B cell (primary cell): ENCODE measurements around the gene WDFY2.

ENCODE experiments used
- EZH2 ChIP-seq: IDR thresholded peaks from 2 replicates; pipeline ENCODE4 v1.6.1; 2012; ENCODE audit warnings: borderline replicate concordance, low read depth, mild to moderate bottlenecking, moderate library complexity, low read length; ENCODE audit not compliant: insufficient read depth, poor library complexity, severe bottlenecking
- TF ChIP-seq, protein P1 (sequence below): fragments of 200-600 bp; IDR thresholded peaks from one replicate; pipeline ENCODE4 v1.8.0; 2022; ENCODE audit warnings: antibody characterized with exemption, mild to moderate bottlenecking

DNA sequence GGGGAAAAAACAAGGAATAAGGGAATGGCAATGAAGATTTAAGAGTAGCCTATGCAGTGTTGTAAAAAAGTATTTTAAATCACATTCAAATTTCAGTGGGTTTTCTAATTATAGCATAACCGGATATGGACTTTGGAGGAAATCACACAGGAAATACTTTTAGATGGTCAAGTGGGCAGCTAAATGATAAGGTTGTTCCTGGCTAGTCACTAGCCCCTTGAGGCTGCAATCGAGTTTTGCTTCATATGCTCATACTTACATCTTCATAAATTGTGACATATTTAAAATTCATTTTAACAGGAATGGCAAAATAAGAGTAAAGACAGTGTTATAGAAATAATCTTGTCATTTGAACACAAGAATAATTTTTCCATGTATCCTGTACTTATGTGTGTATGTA lies 88.9 kb downstream of the WDFY2 start:
- TF ChIP-seq, protein P1, sequence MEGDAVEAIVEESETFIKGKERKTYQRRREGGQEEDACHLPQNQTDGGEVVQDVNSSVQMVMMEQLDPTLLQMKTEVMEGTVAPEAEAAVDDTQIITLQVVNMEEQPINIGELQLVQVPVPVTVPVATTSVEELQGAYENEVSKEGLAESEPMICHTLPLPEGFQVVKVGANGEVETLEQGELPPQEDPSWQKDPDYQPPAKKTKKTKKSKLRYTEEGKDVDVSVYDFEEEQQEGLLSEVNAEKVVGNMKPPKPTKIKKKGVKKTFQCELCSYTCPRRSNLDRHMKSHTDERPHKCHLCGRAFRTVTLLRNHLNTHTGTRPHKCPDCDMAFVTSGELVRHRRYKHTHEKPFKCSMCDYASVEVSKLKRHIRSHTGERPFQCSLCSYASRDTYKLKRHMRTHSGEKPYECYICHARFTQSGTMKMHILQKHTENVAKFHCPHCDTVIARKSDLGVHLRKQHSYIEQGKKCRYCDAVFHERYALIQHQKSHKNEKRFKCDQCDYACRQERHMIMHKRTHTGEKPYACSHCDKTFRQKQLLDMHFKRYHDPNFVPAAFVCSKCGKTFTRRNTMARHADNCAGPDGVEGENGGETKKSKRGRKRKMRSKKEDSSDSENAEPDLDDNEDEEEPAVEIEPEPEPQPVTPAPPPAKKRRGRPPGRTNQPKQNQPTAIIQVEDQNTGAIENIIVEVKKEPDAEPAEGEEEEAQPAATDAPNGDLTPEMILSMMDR, result no peak
- no peak for TF ChIP-seq EZH2
